ENCODE measurements around the gene ARHGEF2. TPM values are rescaled to one million over a fixed set of nuclear protein-coding genes. Genes with fewer than 3 reads are reported as not detected.

The ARHGEF2 gene
- total and polyA plus RNA-seq, 10 of the 15 experiments (the other 5 are each of a cell fraction or from before 2014, with no cell fraction given), result 8.1 to 113 (median 69.9) TPM

DNA sequence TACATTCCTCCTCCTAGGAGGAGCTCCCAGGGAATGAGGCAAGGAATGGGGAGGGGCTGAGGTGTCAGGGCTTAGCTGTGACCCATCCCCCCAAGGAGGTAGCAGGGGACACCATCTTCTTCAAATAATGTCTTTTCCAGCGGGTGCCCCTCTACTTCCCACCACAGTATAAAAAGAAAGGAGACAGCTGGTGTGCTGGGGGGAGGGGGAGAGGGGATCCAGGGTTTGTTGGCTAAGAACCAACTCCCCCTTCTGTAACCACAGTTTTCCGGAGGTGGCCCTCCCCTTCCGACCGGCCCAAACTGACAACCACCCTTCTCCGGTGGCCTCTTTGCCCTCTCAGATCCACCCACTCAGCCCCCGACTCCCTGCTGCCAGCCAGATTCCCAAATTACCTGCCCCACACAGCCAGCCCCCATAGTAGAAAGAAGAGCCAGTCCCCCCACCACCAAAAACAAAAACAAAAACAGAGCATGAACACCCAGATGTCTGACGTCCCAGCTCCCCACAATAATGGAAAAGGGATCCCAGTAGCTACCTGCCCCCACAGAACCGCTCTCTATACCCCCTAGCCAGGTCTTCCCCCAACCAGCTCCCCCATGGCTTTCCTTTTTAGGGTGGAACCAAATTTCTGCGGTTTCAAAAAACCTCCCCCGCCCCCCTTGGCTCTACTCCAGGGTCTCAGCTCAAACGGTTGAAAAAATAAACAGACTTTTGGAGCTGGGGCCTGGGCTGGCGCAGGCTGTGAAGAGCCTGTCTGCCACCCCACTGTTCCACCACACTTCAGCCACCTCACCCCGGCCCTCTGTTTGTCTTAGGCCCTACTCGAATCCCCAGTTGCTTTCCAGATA lies 2.1 kb downstream of the ARHGEF2 start (continued):
- TF ChIP-seq PAX5 (IDR thresholded peaks at IDR 0.05; ENCODE audit: borderline replicate concordance, low read depth, low read length) (0 out of 2 replicates have a peak, but pooled peaks have one; percentile 22), HDAC6 (IDR thresholded peaks at IDR 0.05; ENCODE audit: unreplicated experiment) (no peak), SUPT20H (IDR thresholded peaks at IDR 0.05; ENCODE audit: borderline replicate concordance, control insufficient read depth, low read depth, low read length) (no peak), KDM1A (IDR thresholded peaks at IDR 0.05; ENCODE audit: borderline replicate concordance) (no peak), ETV6 (conservative IDR thresholded peaks at IDR 0.05 in 1 of 2, IDR thresholded peaks at IDR 0.05 in 1 of 2; ENCODE audit: borderline replicate concordance in 1 of 2, low read depth in 1 of 2) (peak in 1 of 2 experiments; percentile 25; a peak in 1 of 4 replicates), CBFB (IDR thresholded peaks at IDR 0.05; ENCODE audit: low read depth) (no peak), EED (IDR thresholded peaks at IDR 0.05; ENCODE audit: low read depth) (peak; percentile 62; the same call in 1 of the 2 replicates), YBX1 (IDR thresholded peaks at IDR 0.05) (no peak), NBN (IDR thresholded peaks at IDR 0.05) (no peak; the same call in 1 of the 2 replicates), SREBF1 (IDR thresholded peaks at IDR 0.05; ENCODE audit: low read length) (no peak), CREM (IDR thresholded peaks at IDR 0.05; ENCODE audit: low read depth) (no peak), ASH2L (IDR thresholded peaks at IDR 0.05; ENCODE audit: borderline replicate concordance, low read depth) (no peak), POU2F2 (IDR thresholded peaks at IDR 0.05; ENCODE audit: borderline replicate concordance, low read depth, low read length) (no peak), IKZF2 (IDR thresholded peaks at IDR 0.05) (peak; percentile 55; a peak in 3 of 4 replicates), RFX5 (IDR thresholded peaks at IDR 0.05; ENCODE audit: low read depth, low read length) (no peak)
- TF ChIP-seq, protein P1, sequence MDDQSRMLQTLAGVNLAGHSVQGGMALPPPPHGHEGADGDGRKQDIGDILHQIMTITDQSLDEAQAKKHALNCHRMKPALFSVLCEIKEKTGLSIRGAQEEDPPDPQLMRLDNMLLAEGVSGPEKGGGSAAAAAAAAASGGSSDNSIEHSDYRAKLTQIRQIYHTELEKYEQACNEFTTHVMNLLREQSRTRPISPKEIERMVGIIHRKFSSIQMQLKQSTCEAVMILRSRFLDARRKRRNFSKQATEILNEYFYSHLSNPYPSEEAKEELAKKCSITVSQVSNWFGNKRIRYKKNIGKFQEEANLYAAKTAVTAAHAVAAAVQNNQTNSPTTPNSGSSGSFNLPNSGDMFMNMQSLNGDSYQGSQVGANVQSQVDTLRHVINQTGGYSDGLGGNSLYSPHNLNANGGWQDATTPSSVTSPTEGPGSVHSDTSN (IDR thresholded peaks at IDR 0.05; ENCODE audit: insufficient replicate concordance, low read depth, low read length), result no peak
- TF ChIP-seq, protein P2, sequence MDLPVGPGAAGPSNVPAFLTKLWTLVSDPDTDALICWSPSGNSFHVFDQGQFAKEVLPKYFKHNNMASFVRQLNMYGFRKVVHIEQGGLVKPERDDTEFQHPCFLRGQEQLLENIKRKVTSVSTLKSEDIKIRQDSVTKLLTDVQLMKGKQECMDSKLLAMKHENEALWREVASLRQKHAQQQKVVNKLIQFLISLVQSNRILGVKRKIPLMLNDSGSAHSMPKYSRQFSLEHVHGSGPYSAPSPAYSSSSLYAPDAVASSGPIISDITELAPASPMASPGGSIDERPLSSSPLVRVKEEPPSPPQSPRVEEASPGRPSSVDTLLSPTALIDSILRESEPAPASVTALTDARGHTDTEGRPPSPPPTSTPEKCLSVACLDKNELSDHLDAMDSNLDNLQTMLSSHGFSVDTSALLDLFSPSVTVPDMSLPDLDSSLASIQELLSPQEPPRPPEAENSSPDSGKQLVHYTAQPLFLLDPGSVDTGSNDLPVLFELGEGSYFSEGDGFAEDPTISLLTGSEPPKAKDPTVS (IDR thresholded peaks at IDR 0.05; ENCODE audit: low read depth, low read length), result no peak
- TF ChIP-seq, protein P3, sequence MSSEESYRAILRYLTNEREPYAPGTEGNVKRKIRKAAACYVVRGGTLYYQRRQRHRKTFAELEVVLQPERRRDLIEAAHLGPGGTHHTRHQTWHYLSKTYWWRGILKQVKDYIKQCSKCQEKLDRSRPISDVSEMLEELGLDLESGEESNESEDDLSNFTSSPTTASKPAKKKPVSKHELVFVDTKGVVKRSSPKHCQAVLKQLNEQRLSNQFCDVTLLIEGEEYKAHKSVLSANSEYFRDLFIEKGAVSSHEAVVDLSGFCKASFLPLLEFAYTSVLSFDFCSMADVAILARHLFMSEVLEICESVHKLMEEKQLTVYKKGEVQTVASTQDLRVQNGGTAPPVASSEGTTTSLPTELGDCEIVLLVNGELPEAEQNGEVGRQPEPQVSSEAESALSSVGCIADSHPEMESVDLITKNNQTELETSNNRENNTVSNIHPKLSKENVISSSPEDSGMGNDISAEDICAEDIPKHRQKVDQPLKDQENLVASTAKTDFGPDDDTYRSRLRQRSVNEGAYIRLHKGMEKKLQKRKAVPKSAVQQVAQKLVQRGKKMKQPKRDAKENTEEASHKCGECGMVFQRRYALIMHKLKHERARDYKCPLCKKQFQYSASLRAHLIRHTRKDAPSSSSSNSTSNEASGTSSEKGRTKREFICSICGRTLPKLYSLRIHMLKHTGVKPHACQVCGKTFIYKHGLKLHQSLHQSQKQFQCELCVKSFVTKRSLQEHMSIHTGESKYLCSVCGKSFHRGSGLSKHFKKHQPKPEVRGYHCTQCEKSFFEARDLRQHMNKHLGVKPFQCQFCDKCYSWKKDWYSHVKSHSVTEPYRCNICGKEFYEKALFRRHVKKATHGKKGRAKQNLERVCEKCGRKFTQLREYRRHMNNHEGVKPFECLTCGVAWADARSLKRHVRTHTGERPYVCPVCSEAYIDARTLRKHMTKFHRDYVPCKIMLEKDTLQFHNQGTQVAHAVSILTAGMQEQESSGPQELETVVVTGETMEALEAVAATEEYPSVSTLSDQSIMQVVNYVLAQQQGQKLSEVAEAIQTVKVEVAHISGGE (CRISPR knock-in tag; IDR thresholded peaks at IDR 0.05), result no peak
- TF ChIP-seq, protein P4, sequence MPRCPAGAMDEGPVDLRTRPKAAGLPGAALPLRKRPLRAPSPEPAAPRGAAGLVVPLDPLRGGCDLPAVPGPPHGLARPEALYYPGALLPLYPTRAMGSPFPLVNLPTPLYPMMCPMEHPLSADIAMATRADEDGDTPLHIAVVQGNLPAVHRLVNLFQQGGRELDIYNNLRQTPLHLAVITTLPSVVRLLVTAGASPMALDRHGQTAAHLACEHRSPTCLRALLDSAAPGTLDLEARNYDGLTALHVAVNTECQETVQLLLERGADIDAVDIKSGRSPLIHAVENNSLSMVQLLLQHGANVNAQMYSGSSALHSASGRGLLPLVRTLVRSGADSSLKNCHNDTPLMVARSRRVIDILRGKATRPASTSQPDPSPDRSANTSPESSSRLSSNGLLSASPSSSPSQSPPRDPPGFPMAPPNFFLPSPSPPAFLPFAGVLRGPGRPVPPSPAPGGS (IDR thresholded peaks at IDR 0.05; ENCODE audit: borderline replicate concordance, insufficient read depth, low read depth, low read length, poor library complexity, severe bottlenecking), result no peak
- TF ChIP-seq, protein P5, sequence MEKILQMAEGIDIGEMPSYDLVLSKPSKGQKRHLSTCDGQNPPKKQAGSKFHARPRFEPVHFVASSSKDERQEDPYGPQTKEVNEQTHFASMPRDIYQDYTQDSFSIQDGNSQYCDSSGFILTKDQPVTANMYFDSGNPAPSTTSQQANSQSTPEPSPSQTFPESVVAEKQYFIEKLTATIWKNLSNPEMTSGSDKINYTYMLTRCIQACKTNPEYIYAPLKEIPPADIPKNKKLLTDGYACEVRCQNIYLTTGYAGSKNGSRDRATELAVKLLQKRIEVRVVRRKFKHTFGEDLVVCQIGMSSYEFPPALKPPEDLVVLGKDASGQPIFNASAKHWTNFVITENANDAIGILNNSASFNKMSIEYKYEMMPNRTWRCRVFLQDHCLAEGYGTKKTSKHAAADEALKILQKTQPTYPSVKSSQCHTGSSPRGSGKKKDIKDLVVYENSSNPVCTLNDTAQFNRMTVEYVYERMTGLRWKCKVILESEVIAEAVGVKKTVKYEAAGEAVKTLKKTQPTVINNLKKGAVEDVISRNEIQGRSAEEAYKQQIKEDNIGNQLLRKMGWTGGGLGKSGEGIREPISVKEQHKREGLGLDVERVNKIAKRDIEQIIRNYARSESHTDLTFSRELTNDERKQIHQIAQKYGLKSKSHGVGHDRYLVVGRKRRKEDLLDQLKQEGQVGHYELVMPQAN (conservative IDR thresholded peaks at IDR 0.05), result no peak

Measured in GM12878 (cell line).